HG03442 (cell line): ENCODE data around the gene KLHL10.

Experiments
- ATAC-seq: cut with Tn5 transposase; IDR thresholded peaks from one replicate; pipeline ENCODE4 v1.9.1; 2021; ENCODE audit warnings: mild to moderate bottlenecking, moderate library complexity; ENCODE audit not compliant: unreplicated experiment

Gene KLHL10

DNA sequence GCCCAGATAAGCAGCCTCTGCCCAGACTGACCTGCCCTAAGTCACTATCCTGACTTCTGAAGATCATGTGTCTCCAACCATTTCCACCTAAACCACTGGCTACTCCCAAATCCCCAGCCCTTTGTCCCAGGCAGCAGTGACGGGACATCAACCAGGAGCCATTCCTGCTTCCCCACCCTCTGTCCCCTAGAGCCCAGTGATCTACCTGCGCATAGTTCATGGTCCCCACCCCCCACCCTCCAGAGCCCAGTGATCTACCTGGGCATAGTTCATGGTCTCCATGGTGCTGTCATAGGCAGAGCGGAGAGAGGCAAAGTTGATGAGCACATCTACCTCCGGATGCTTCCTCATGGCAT lies 54.4 kb downstream of the KLHL10 start:
- no peak for ATAC-seq

DNA sequence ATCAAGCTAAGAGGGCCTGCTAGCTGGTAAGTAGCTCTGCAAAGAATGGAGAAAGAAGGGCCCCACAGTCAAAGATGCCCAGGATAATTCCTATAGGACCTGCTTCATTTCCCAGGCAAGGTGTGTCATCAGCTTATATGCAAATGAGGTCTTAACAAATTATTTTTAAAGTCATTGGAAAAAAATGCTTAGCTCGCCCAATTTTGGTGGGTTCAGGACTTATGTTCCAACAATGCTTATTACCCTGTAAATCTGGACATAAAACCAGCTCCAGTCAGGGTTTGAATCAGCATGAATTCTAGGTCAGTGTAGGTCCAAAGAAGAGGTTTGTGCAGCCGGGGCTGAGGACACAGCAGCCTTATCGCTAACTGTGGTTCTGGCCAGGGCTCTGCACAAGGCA lies 55.8 kb downstream of the KLHL10 start:
- ATAC-seq: no peak

DNA sequence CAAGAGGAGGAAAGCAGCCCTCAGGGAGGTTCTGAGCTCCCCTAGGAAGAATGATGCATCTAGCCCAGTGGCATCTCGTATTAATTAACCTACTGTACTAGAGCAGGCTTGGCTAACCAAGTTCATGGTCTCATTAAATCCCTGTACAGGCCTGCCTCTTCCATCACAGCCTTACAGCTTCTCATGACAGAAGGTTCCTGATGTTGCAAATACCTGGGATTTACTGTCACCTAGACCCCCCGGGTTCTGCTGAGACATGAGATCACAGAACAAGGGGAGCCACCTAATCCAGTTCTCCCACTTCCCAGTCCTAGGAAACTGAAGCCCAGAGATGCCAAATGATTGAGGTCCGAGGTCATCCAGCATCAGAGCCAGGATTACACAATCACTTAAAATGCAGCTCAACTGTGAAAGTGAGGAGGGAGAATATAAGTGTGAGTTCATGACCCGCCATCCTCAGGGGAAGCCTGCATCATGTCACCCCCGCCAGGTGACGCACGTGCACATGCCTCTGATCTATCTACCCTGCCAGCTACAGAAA lies 57.2 kb downstream of the KLHL10 start:
- ATAC-seq: no peak

DNA sequence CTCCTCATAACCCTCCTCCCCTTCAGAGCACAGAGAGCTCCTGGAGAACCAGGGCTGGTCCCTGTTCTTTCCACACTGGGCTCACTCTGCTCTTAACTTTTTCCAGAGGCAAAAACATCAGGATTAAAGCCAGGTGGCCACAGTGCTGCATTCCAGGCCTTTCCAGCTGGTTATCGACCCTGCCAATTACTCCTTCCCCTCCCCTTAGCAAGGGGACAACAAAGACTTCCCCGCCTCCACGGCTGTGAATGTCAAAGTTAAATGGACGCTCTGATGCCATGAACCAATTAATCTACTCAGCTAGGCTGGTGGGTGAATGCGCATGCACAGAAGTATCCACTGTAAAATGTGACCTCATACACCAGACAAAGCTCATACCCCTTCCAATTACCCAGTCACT lies 58.0 kb downstream of the KLHL10 start:
- ATAC-seq: no peak

DNA sequence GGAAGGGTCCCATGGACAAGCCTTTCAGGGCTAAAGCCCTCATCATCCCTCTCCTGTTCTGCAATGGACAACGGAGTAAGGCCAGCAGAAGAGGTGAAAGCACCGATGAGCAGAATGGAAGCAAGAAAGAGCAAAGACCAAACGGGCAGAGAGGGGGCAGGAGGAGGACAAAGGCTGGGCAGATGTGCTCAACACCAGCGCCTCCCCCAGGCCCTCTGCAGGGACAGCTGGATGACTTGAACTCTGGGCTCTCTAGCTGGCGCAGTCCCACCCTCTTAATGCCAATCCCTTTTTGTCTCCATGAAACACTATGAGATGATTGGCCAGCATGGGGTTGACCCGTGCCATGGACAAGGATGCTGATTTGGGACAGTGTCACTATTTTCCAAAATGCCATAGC lies 59.1 kb downstream of the KLHL10 start:
- ATAC-seq: no peak
